AG10803 (cell line): ENCODE measurements around the gene AIG1.

ENCODE experiments used
- DNase-seq: peaks from one replicate; pipeline ENCODE4 v3.0.0; 2010; ENCODE audit warnings: low read depth
- H3K4me3 ChIP-seq: 2 replicates; pipeline ENCODE4 v1.5.1; 2011; ENCODE audit warnings: mild to moderate bottlenecking, low read length, control low read depth
- CTCF ChIP-seq: conservative IDR thresholded peaks from 2 replicates; pipeline ENCODE4 v1.5.1; 2011; ENCODE audit warnings: mild to moderate bottlenecking, low read length, control low read depth, inconsistent platforms

The AIG1 gene

DNA sequence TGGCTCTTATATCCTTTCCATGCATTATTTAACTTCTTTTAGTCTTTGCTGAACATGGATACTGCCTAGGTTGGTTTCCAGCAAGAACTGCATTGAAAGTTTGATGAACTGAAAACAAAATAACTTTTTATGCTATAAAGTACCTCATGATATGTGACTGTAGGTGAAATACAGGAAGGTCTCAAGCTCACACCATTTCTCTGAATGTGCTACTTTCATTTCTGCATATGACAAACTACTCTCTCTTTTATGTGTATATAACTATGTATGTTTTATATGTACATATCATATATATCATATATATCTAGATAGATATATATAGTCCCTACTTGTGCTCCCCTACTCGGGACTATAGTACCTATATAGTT, 65.9 kb downstream of the AIG1 start:
- TF ChIP-seq CTCF: no peak
- H3K4me3 ChIP-seq: no peak overlapping the region
- no peak for DNase-seq

GRCh38 chr6:143127941-143128680, 67.4 kb downstream of the AIG1 start:
- DNase-seq: peak; percentile 36
- H3K4me3 ChIP-seq: no peak overlapping the region
- no peak for TF ChIP-seq CTCF

DNA sequence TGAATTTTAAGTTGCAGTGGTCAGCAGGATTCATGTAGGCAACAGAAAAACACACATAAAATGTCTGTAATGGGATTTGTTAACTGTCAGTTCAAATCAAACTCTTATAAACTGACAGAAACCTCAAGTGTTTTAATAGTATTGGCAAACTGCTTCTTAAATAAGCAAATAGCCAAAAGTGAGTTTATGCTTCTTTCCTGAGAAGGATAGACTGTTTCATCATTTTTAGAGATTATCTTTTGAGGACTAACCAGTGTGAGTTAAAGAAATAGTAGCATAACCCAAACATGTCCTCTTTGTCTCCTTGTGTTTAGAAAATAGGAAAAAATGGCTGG, 68.0 kb downstream of the AIG1 start:
- no peak for TF ChIP-seq CTCF
- DNase-seq: no peak
- H3K4me3 ChIP-seq: no peak overlapping the region

DNA sequence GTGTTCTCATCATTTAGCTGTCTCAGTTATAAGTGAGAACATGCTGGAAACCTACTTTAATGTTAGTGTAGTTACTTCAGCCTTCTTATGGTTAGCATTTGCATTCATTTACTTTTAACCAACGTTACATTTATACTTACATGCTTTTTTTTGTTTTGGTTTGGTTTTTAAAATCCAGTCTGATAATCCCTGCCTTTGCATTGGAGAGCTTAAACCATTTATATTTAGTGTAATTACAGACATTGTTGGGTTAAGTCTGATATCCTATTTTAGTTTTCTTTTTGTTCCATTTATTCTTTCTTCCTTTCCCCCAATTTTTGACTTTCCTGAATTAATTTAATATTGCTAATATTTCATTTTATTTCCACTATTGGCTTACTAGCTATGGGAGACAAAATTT, 70.2 kb downstream of the AIG1 start:
- no peak for DNase-seq
- no peak for TF ChIP-seq CTCF
- no peak overlapping the region for H3K4me3 ChIP-seq

- H3K4me3 ChIP-seq: no peak overlapping the region
- TF ChIP-seq CTCF: no peak
- DNase-seq: no peak
These were observed 74.6 kb downstream of the AIG1 start for GRCh38 chr6:143135325-143135724.

DNA sequence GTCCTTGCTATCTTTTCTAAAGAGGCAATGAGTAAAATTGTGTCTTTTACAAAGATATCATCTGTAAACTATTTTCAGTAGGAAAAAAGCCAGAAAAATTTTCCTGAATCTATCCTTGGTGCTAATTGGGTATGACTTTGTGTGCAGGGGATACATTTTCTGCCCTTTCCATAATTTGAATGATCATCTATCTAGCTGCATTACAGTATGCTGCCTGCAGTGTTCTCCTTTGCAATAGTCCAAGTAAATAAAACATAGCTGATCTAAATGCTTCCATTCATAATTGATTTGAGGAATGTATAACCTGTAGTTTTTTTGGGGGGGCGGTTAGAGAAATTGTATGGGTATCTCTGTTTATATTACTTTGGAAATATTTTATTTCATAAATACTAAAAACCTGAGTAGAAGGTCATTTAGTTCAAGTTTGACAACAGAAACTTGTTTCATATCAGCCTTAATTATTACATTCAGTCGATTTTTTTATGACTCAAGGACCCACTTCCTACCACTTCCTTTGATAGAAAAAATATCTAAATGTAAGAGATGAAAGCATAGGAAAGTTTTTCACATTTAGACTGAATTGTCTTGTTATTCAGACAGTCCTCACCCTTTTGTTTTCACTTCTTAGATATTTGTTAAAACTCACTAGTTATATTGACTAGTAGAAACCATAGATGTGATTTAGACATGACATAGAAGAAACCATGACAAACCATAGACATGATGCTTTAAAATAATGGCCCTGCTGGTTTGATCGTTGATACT, 75.3 kb downstream of the AIG1 start:
- no peak overlapping the region for H3K4me3 ChIP-seq
- TF ChIP-seq CTCF: no peak
- DNase-seq: no peak

DNA sequence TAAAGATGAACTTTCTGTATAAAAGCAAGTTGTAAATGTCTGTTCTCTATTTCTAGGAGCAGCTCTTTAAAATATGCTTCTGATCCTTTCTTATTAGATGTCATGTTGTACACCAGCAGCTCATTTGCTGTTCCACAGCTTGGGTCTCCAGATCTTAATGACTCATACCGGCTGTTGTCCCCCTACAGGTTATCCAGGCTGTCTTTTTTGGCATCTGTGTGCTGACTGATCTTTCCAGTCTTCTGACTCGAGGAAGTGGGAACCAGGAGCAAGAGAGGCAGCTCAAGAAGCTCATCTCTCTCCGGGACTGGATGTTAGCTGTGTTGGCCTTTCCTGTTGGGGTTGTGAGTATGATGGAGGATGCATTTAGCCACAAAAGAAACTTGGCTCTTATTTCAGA, 76.0 kb downstream of the AIG1 start:
- TF ChIP-seq CTCF: no peak
- no peak overlapping the region for H3K4me3 ChIP-seq
- DNase-seq: no peak
